Stimulated activated effector memory CD8-positive, alpha-beta T cell treated with anti-CD3 and anti-CD28 coated beads, Interleukin-12 subunit alpha, Interleukin-12 subunit beta, amount 100 ng/mL, for 72 hours (primary cell): ENCODE results near the gene CISD3.

ENCODE experiments used
- ATAC-seq: fragments of 150-1000 bp; cut with Tn5 transposase; 2 replicates; pipeline ENCODE4 v1.10.0; 2021
- DNase-seq, 2 donors: peaks; one replicate each; pipeline ENCODE4 v3.0.0; 2021 to 2022; ENCODE audit warnings: low spot score in 2 of 2
- H3K27ac Mint-ChIP-seq: one replicate; pipeline ENCODE4 v1.8.0; 2022; ENCODE audit warnings: mild to moderate bottlenecking, mixed read lengths
- H3K36me3 Mint-ChIP-seq: one replicate; pipeline ENCODE4 v1.8.0; 2022; ENCODE audit warnings: mild to moderate bottlenecking, mixed read lengths
- H3K4me1 Mint-ChIP-seq: one replicate; pipeline ENCODE4 v1.8.0; 2022; ENCODE audit warnings: mixed read lengths
- H3K4me3 Mint-ChIP-seq: one replicate; pipeline ENCODE4 v1.8.0; 2022; ENCODE audit warnings: mild to moderate bottlenecking, mixed read lengths
- H3K9me3 Mint-ChIP-seq: one replicate; pipeline ENCODE4 v1.8.0; 2022; ENCODE audit warnings: mixed read lengths

The CISD3 gene

DNA sequence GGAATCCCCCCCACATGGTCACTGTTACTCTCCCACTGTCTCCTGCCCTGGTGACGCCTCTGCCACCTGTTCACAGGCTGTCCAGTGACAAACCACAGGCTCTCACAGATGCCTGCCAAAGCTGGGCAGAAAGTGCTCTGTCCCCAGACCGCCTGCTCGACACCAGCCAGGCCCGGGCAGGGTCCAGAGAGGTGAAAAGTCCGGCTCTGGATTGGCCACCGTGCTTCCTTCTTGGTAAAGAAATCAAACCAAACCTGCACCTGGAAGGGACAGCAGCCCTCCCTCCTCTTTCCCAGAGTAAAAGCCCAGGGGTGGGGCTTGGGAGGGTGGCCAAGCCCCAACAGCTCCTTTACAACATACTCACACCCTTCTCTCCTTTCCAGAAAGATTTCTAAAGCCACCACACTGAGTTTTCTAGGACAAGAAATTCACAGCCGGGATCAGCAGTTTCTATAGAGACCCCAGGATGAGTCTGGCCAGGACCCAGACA lies 11.8 kb downstream of the CISD3 start:
- no peaks in the 10 kb centered on the region for H3K36me3 Mint-ChIP-seq
- ATAC-seq: no peak
- H3K9me3 Mint-ChIP-seq: no peaks in the 10 kb centered on the region
- H3K4me3 Mint-ChIP-seq: no peak overlapping the region
- DNase-seq: no peak
- peak overlapping the region; percentile 12 for H3K27ac Mint-ChIP-seq
- H3K4me1 Mint-ChIP-seq: peaks cover 24% of the 10 kb centered on the region

GRCh38 chr17:38742411-38743308 lies 12.5 kb downstream of the CISD3 start:
- Mint-ChIP-seq H3K9me3 (no peaks in the 10 kb centered on the region), H3K27ac (peak overlapping the region; percentile 12), H3K4me1 (peaks cover 28% of the 10 kb centered on the region), H3K4me3 (no peak overlapping the region), H3K36me3 (no peaks in the 10 kb centered on the region)
- no peak for DNase-seq
- ATAC-seq: peak; percentile 67

DNA sequence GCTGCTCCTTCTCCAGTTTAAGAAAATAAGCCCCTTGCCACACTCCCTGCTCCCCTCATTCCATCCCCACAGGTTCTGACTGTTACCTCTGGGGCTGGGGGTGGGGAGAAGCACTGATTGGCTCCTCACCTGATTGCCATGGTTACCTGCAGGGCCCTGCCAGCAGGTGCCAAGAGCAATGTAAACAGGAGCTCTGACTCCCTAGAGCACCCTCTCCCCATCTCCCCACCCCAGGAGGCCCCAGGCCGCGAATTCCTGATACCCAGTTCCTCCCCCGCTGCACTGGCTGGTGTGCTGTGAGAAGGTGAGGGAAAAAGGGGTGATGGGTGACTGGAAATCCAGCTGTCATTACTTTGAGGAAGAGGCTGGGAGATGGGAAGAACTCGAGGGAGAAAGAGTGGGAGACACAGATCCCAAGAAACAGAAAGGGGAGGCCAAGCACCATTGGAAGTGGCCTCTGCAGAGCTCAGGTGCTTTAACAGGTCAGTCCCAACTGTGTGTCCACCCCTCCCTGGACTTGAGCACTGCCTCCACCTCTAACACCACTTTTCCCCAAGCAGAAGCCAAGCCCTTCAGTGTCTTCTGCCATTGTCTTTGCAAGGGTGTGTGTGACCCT lies 13.5 kb downstream of the CISD3 start:
- Mint-ChIP-seq H3K9me3 (no peaks in the 10 kb centered on the region), H3K4me1 (peaks cover 32% of the 10 kb centered on the region), H3K27ac (peak overlapping the region; percentile 45), H3K36me3 (no peaks in the 10 kb centered on the region), H3K4me3 (no peak overlapping the region)
- DNase-seq (no peak), ATAC-seq (no peak)

GRCh38 chr17:38745545-38745944 lies 15.4 kb downstream of the CISD3 start:
- no peaks in the 10 kb centered on the region for H3K36me3 Mint-ChIP-seq
- no peak for ATAC-seq
- no peak for DNase-seq
- no peak overlapping the region for H3K27ac Mint-ChIP-seq
- H3K9me3 Mint-ChIP-seq: no peaks in the 10 kb centered on the region
- H3K4me1 Mint-ChIP-seq: peaks cover 46% of the 10 kb centered on the region
- H3K4me3 Mint-ChIP-seq: peak overlapping the region; percentile 85

GRCh38 chr17:38746004-38746848 lies 16.1 kb downstream of the CISD3 start:
- ATAC-seq (no peak), DNase-seq (no peak)
- no peak overlapping the region for H3K27ac Mint-ChIP-seq
- H3K4me3 Mint-ChIP-seq: peak overlapping the region; percentile 85
- H3K36me3 Mint-ChIP-seq: peaks cover 5% of the 10 kb centered on the region
- no peaks in the 10 kb centered on the region for H3K9me3 Mint-ChIP-seq
- H3K4me1 Mint-ChIP-seq: peaks cover 53% of the 10 kb centered on the region

DNA sequence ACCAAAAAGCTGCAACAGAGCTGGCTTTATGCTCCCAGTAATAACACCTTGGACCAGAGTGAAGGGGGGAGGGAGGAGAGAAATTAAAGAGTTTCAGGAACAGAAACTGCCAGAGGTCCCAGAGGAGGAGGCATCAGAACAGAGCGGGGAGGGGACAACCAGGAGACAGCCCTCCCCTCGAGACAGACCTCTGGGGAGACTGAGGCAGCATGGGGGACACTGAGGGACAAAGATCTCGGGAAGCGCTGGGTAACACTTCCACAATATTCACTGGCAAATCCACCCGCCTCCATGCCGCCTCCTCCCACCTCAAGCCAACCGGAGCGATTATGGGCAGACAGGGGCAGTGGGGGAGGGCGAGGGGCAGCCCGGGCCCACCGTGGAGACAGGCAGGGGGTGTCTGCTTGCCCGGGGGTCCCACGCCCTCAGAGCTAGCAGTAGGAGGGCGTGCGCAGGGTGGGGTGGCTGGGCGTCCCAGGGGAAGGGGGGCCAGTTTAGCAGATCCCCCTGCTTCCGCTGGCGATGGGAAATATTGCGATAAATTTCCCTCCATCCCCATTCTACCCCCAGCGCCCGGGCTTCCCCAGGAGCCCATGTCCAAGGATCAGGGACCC lies 16.8 kb downstream of the CISD3 start:
- Mint-ChIP-seq H3K4me3 (peak overlapping the region; percentile 85), H3K9me3 (no peaks in the 10 kb centered on the region), H3K27ac (no peak overlapping the region), H3K4me1 (peaks cover 60% of the 10 kb centered on the region), H3K36me3 (peaks cover 12% of the 10 kb centered on the region)
- ATAC-seq: no peak
- DNase-seq: no peak

GRCh38 chr17:38747463-38748148 lies 17.5 kb downstream of the CISD3 start:
- H3K4me3 Mint-ChIP-seq: peak overlapping the region; percentile 85
- no peak overlapping the region for H3K27ac Mint-ChIP-seq
- no peaks in the 10 kb centered on the region for H3K9me3 Mint-ChIP-seq
- DNase-seq: no peak
- peaks cover 65% of the 10 kb centered on the region for H3K4me1 Mint-ChIP-seq
- ATAC-seq: no peak
- peaks cover 19% of the 10 kb centered on the region for H3K36me3 Mint-ChIP-seq

DNA sequence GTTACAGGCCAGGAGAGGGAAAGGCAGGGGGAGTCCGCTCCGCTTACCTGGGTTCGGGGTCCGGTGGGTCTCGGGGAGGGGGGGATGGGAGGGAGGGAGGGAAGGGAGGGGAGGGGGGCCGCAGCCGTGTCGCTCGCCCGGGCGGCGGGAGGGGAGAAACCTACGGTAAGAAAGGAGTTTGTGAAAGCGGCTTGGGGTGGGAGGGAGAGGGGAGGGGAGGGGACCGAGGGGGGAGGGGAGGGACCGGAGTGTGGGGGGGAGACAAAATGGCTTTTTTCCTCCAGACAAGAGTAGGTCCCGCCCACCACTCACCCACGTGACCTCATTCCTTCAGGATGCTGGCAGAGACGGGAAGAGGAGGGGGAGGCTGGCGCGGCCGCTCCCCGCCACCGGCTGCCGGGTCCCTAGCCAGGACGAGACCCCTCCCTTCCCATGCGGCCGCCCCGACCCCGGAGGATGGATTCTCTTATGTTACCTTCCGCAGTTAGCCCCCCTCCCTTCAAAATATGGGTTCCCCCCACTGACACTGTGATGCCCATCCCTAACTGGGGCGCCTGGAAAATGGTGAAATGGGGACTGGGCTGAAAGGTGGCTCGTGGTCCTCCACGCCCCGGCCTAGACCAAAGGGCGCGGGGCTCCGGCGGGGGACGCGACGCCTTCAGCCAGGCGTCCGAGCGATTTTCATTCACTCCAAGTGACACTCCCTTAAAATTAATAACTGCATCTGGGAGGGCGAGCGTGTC lies 18.2 kb downstream of the CISD3 start, which contains the start of gene PCGF2:
Gene PCGF2, minus strand, starts transcription at position 188 of the 743 bp plus-strand sequence. CDS start 7,934 bp downstream, outside the sequence.
- Mint-ChIP-seq H3K36me3 (peaks cover 26% of the 10 kb centered on the region), H3K9me3 (no peaks in the 10 kb centered on the region), H3K4me1 (peaks cover 65% of the 10 kb centered on the region), H3K27ac (no peak within 1 kb of the TSS), H3K4me3 (peak within 1 kb of the TSS; percentile 85)
- DNase-seq (no peak), ATAC-seq (no peak)

DNA sequence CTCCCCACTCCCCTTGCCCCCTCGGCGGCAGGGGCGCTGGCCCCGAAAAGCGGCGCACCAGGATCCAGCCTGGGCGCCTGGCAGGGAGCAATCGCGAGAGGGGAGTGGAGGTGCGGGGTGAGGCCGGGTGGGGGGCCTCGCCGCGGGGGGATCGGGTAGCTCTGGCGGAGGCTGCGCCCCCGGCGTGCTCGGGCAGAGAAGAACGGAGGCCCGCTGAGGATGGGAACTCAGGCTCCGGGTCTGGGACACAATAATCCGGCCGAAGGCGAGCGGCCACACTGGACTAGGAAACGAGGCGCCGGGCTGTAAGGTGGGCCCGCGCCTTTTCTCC lies 18.7 kb downstream of the CISD3 start:
- Mint-ChIP-seq H3K36me3 (peaks cover 31% of the 10 kb centered on the region), H3K4me1 (peaks cover 66% of the 10 kb centered on the region), H3K27ac (no peak overlapping the region), H3K9me3 (no peaks in the 10 kb centered on the region), H3K4me3 (peak overlapping the region; percentile 85)
- no peak for ATAC-seq
- DNase-seq: no peak

DNA sequence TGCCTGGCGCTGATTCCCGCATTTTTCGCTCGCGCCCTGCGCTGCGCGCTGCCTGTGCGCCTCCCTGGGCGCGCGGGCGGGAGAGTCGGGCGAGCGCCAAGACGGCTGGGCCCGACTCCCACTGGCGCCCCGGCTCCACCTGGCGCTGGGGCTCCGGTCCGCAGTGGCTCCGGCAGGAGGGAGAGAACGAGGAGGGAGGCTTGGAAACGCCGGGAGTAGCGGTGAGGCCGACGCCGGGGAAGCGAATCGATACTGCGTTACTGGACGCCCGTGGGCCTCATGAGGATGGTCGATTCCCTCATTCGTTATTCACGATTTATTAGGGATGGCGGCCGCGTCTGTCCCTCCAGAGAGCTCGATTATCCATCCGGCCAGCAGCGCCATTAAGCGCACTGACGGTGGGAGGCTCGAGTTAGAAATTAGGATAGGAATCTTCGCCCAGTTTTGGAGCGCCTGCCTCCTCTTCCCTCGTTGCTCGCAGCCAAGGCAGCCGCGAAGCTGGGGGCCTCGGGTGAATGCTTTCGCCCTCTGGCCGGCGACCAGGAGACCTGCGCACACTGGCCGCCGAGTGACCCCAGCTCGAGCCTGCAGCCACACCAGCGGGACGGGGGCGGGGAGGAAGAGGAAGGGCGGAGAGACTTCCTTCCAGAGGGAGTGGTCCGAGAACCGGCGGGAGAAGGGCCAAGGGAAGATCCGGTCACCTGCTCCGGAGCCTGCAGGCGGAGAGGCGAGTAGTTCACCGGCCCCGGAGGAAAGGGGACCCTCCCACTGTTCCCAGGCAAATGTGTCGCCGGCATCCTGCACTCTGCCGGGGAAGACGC lies 19.3 kb downstream of the CISD3 start:
- Mint-ChIP-seq H3K27ac (no peak overlapping the region), H3K36me3 (peaks cover 37% of the 10 kb centered on the region)
- peak in 1 of 2 donors; percentile 69 for DNase-seq

DNA sequence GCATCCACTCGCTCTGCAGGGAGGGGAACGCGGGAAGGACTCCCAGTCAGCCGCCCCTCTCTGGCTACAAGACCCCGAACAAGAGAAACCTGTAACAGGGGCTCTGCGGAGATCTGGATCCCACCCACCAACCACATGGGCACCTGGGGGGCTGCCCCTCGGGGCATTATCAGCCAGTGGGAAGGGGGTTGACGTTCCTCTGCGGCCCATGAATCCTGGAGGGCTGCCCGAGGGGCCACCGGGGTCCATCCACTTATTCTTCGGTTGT lies 19.8 kb downstream of the CISD3 start:
- no peak for ATAC-seq
- H3K4me1 Mint-ChIP-seq: peaks cover 73% of the 10 kb centered on the region

More for the DNA sequence above, 19.3 kb downstream of the CISD3 start:
- no peak for ATAC-seq
- H3K9me3 Mint-ChIP-seq: no peaks in the 10 kb centered on the region
- peak overlapping the region; percentile 85 for H3K4me3 Mint-ChIP-seq
- peaks cover 69% of the 10 kb centered on the region for H3K4me1 Mint-ChIP-seq

DNA sequence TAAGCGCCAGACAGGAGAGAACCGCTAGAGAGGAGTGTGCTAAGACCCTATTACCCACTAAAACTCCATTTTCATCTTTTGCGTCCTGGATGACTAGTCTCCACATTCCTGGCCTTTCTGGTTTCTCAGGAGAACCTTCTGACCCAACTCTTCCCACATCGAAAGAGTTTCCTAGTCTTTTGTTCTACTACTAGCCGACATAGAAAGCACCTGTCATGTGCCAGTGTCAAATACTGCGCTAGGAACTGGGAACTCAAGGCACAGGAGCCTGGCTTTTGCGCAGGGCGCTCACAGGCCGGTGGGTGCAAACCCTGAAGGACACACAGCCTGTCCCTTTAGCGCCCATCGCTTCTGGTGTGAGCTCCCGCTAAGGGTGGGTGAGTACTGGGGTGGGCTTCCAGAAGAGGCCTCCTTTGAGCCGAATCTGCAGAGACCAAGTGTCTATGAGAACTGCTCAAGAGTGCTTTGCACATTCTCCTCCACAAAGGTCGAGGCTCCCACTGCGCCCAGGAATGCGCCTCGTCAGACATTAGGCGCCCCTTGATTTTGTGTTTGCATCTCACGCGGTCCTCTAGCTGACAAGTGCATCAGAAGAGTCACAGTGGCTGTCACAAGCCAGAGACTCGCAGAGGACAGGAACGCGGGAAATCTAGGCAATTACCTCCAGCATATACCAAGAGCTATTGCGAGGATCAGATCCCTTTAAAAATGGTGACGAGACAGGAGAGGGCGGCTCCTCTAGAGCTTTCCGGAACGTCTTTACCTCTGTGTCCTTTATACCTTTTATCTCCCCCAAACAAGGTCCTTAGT lies 20.4 kb downstream of the CISD3 start:
- DNase-seq: no peak
- Mint-ChIP-seq H3K9me3 (no peaks in the 10 kb centered on the region), H3K36me3 (peaks cover 48% of the 10 kb centered on the region), H3K27ac (peak overlapping the region; percentile 96), H3K4me3 (peak overlapping the region; percentile 85), H3K4me1 (peaks cover 73% of the 10 kb centered on the region)
- no peak for ATAC-seq

More for the DNA sequence above, 19.8 kb downstream of the CISD3 start:
- Mint-ChIP-seq H3K4me3 (peak overlapping the region; percentile 85), H3K27ac (no peak overlapping the region), H3K36me3 (peaks cover 43% of the 10 kb centered on the region), H3K9me3 (no peaks in the 10 kb centered on the region)
- DNase-seq: no peak
